Measurements from ENCODE around the gene EEF1E1.

Gene EEF1E1

DNA sequence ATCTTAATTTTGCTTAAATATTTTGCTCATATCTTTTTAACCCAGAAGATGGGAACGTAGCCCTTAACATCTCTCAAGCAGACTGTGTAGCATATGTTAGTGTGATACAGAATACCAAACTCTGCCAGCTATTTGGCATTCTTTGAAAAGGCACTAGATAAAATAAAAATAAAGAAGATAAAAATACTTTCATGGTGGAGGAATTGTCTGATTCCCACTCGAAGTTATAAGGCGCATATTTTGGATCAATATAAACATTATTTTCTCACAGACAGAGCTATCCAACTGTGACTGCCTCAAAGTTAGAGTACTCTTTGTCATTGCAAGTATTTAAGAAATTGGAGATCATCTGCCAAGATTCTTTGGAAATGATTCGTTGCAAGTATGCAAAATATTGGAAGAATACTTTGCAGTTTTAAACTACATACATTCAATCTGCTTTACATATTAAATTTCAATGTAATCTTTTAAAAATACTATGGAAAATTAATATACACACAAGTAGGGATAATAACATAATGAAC lies 10.8 kb upstream of the EEF1E1 start:
- Histone ChIP-seq H3K4me3 (ENCODE audit: low read depth in 1 of 2, low read length in 2 of 2) (no peak overlapping the region), H3K36me3 (ENCODE audit: control insufficient read depth in 1 of 2, insufficient read depth in 2 of 2, low read length in 2 of 2) (no peaks in the 10 kb centered on the region), H3K4me1 (ENCODE audit: control insufficient read depth in 1 of 2, insufficient read depth in 2 of 2, low read length in 2 of 2) (no peaks in the 10 kb centered on the region), H3K9me3 (ENCODE audit: control insufficient read depth in 1 of 2, low read length in 2 of 2) (no peaks in the 10 kb centered on the region), H3K27me3 (ENCODE audit: low read depth, low read length) (no peaks in the 10 kb centered on the region), H3K27ac (ENCODE audit: low read length) (no peak overlapping the region)

DNA sequence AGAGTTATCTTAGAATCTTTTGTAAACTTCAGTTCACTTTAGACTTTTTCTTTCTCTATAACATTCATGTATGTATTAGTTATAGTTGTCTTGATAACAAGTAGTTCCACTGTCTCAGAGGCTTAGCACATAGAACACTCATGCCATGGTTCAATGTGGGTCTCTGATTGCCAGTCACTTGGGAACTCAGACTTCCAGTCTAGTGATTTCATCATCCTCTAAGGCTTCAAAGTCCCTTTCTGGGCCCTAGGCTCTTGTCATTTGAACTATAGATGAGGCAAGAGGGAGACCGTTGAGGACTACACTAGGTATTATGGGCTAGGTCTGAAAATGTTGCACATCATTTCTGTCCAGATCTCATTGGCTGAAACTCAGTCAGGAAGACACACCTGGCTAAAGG lies 8.4 kb upstream of the EEF1E1 start:
- Histone ChIP-seq H3K27me3 (ENCODE audit: low read depth, low read length) (no peaks in the 10 kb centered on the region), H3K27ac (ENCODE audit: low read length) (no peak overlapping the region), H3K4me3 (ENCODE audit: low read depth in 1 of 2, low read length in 2 of 2) (no peak overlapping the region), H3K9me3 (ENCODE audit: control insufficient read depth in 1 of 2, low read length in 2 of 2) (no peaks in the 10 kb centered on the region), H3K36me3 (ENCODE audit: control insufficient read depth in 1 of 2, insufficient read depth in 2 of 2, low read length in 2 of 2) (no peaks in the 10 kb centered on the region), H3K4me1 (ENCODE audit: control insufficient read depth in 1 of 2, insufficient read depth in 2 of 2, low read length in 2 of 2) (no peaks in the 10 kb centered on the region)

DNA sequence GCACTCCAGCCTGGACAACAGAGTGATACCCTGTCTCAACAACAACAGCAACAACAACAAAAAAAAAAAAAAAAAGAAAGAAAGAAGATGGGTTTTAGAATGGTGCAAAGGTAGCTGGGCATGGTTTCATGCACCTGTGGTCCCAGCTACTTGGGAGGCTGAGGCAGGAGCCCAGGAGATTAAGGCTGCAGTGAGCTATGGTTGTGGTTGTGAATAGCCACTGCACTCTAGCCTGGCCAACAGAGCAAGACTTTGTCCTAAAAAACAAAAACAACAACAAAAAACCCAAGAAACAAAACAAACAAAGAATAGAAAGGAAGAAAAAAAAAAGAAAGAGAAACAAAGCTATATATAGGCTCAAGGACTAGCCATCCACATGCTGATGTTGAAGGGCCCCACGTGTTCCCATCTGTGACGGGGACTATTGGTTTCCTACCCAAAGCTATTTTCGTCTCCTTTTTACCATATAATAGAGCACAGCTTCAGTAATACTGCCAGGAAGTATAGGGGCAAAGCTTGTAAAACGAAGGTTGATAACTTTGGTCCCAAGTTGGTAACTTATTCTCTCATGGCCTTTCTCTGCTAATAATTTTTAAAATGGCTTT lies 7.9 kb upstream of the EEF1E1 start:
- H3K4me3 ChIP-seq (ENCODE audit: low read depth in 1 of 2, low read length in 2 of 2), result no peak overlapping the region
- no peaks in the 10 kb centered on the region for H3K9me3 ChIP-seq (ENCODE audit: control insufficient read depth in 1 of 2, low read length in 2 of 2)
- no peaks in the 10 kb centered on the region for H3K36me3 ChIP-seq (ENCODE audit: control insufficient read depth in 1 of 2, insufficient read depth in 2 of 2, low read length in 2 of 2)
- H3K27ac ChIP-seq (ENCODE audit: low read length), result no peak overlapping the region
- H3K27me3 ChIP-seq (ENCODE audit: low read depth, low read length), result no peaks in the 10 kb centered on the region
- H3K4me1 ChIP-seq (ENCODE audit: control insufficient read depth in 1 of 2, insufficient read depth in 2 of 2, low read length in 2 of 2), result no peaks in the 10 kb centered on the region

DNA sequence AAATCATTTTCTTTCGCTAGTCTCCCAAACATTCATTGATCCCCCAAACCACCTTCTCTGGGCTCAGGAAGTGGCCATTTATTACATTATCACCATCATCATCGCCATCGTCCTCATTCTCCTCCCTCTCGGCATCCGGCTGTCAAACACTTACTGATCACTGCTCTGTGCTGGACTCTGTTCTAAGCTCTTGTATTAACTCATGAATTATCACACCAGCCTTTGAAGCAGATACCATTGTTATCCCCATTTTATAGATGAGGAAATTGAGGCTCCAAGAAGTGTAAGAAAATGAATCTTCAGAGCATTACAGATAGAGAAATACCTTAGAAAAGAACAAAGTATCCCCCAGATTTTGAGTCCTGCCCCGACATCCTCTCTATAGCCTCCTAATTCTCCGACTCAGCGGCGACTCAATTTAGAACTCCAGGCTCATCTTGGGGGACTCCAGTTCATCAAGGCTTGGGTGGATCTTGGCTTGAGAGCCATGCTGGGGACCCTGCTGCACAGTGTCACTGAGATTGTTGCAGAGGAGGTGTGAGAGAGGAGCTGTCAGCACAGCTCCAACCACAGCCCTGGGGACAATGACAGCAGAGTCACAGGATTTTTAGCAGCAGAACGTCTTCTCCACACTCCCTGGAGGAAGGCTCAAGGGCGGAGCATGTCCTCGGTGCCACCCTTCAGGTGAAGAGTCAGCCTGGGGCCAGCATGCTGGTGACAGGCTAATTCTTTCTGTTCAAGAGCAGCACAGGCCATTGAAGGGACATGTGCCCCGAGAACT lies 6.6 kb upstream of the EEF1E1 start:
- H3K36me3 ChIP-seq (ENCODE audit: control insufficient read depth in 1 of 2, insufficient read depth in 2 of 2, low read length in 2 of 2), result no peaks in the 10 kb centered on the region
- H3K9me3 ChIP-seq (ENCODE audit: control insufficient read depth in 1 of 2, low read length in 2 of 2), result no peaks in the 10 kb centered on the region
- H3K27me3 ChIP-seq (ENCODE audit: low read depth, low read length), result no peaks in the 10 kb centered on the region
- H3K4me1 ChIP-seq (ENCODE audit: control insufficient read depth in 1 of 2, insufficient read depth in 2 of 2, low read length in 2 of 2), result no peaks in the 10 kb centered on the region
- no peak overlapping the region for H3K27ac ChIP-seq (ENCODE audit: low read length)
- H3K4me3 ChIP-seq (ENCODE audit: low read depth in 1 of 2, low read length in 2 of 2), result no peak overlapping the region

DNA sequence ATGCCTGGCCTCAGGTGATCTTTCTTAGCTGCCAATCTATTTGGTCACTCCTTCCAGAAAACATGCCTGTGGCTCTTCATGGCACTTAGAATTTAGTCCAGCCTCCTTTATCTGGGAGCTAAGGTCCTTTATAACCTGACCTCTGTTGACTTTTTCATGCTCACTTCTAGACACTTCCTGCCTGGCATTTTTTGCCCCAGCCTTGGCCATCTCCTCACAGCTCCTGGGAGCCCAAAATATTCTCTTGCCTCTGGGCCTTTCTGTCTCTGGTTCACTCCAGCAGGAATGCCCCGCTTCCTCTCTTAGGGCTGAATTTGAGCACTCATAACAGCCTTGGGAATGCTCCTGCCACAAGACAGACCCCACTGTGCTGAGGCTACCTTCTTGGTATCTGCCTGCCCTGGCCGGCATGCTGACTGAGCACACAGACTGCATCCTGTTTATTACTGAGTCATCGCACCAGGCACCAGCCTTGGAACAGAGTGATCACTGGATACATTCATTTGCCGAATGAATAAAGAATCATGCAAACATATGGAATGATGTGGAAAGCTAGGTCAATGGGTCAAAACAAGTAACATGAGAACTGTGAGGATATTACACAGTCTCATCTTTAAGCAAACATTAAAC lies 5.8 kb upstream of the EEF1E1 start:
- Histone ChIP-seq H3K27me3 (ENCODE audit: low read depth, low read length) (no peaks in the 10 kb centered on the region), H3K4me1 (ENCODE audit: control insufficient read depth in 1 of 2, insufficient read depth in 2 of 2, low read length in 2 of 2) (no peaks in the 10 kb centered on the region), H3K9me3 (ENCODE audit: control insufficient read depth in 1 of 2, low read length in 2 of 2) (no peaks in the 10 kb centered on the region), H3K36me3 (ENCODE audit: control insufficient read depth in 1 of 2, insufficient read depth in 2 of 2, low read length in 2 of 2) (no peaks in the 10 kb centered on the region), H3K4me3 (ENCODE audit: low read depth in 1 of 2, low read length in 2 of 2) (no peak overlapping the region), H3K27ac (ENCODE audit: low read length) (no peak overlapping the region)

DNA sequence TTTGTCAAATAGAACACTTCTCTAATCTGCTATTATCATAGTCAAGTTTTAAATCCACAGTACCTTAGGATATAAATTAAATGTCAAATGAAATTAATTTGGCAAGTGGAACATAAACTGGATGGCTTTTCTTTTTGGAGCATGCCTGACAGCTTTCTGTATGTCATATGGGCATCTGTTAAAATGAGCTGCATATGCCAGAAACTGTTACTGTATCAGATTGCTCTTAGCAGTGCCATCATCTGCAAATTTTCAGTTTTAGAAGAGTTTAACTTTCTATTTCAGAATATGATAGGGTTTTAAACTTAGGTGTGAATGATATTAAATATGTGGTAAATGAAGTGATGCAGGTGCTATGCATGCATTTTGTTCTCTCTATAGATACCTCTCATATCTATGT lies 3.4 kb upstream of the EEF1E1 start:
- Histone ChIP-seq H3K27ac (ENCODE audit: low read length) (no peak overlapping the region), H3K4me3 (ENCODE audit: low read depth in 1 of 2, low read length in 2 of 2) (no peak overlapping the region), H3K36me3 (ENCODE audit: control insufficient read depth in 1 of 2, insufficient read depth in 2 of 2, low read length in 2 of 2) (no peaks in the 10 kb centered on the region), H3K4me1 (ENCODE audit: control insufficient read depth in 1 of 2, insufficient read depth in 2 of 2, low read length in 2 of 2) (peaks cover 7 to 8% of the 10 kb centered on the region in 2 donors), H3K27me3 (ENCODE audit: low read depth, low read length) (no peaks in the 10 kb centered on the region), H3K9me3 (ENCODE audit: control insufficient read depth in 1 of 2, low read length in 2 of 2) (no peaks in the 10 kb centered on the region)

DNA sequence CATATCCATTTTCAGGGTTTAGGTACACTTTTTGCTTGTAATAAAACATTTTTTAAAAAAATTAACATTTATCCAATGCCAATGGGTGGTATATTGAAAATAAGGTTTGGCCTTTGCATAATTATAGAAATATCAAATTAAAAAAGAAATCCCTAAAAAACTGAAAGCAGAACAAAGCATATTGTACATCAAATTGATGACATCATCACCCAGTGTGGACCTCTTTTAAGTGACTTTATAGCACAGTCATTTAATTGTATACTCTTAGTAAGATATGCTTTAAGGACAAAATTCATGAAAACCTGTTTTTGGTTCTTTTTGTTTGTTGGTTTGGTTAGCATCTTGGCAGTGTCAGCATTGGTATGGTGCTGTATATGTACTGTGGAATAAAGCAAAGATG lies 1.4 kb upstream of the EEF1E1 start:
- Histone ChIP-seq H3K27ac (ENCODE audit: low read length) (no peak overlapping the region), H3K4me3 (ENCODE audit: low read depth in 1 of 2, low read length in 2 of 2) (no peak overlapping the region), H3K4me1 (ENCODE audit: control insufficient read depth in 1 of 2, insufficient read depth in 2 of 2, low read length in 2 of 2) (peaks cover 7 to 8% of the 10 kb centered on the region in 2 donors), H3K9me3 (ENCODE audit: control insufficient read depth in 1 of 2, low read length in 2 of 2) (no peaks in the 10 kb centered on the region), H3K27me3 (ENCODE audit: low read depth, low read length) (no peaks in the 10 kb centered on the region), H3K36me3 (ENCODE audit: control insufficient read depth in 1 of 2, insufficient read depth in 2 of 2, low read length in 2 of 2) (peaks cover 0 to 3% of the 10 kb centered on the region in 2 donors)

DNA sequence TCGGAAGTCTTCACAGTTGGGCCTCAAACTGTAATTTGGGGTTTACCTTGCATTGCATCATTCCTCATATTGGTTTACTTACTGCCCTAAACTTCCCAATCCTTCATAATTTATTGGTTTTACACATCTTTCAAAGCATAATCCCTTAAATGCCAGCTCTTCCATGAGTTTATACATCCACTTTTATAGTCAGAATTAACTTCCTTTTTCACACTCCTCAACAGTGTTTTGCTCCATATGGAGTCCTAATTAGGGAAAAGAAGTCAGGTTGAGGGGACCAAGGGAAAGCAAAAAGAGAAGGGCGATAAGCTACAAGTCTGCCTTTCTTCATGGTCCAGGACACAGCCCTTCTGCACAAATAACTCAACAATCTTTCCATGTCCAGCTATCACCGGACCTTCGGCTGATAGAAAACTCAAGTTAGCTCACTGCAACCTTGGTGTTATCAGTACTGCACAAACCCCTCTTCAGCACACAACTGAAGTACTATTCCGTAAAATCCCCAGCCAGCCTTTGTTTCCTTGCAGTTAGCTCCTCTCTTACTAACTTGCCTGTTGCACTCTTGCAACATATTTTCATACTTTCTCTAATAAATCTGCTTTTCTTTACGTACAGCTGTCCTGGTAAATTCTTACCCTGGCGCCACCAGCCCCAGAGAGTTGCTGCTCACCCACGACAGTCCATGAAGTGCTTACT lies 2.0 kb downstream of the EEF1E1 start:
- H3K27ac ChIP-seq (ENCODE audit: low read length), result no peak overlapping the region
- no peaks in the 10 kb centered on the region for H3K27me3 ChIP-seq (ENCODE audit: low read depth, low read length)
- H3K36me3 ChIP-seq (ENCODE audit: control insufficient read depth in 1 of 2, insufficient read depth in 2 of 2, low read length in 2 of 2), result peaks cover 16% of the 10 kb centered on the region in 2 donors
- H3K9me3 ChIP-seq (ENCODE audit: control insufficient read depth in 1 of 2, low read length in 2 of 2), result no peaks in the 10 kb centered on the region
- no peak overlapping the region for H3K4me3 ChIP-seq (ENCODE audit: low read depth in 1 of 2, low read length in 2 of 2)
- peaks cover 7 to 8% of the 10 kb centered on the region in 2 donors for H3K4me1 ChIP-seq (ENCODE audit: control insufficient read depth in 1 of 2, insufficient read depth in 2 of 2, low read length in 2 of 2)

DNA sequence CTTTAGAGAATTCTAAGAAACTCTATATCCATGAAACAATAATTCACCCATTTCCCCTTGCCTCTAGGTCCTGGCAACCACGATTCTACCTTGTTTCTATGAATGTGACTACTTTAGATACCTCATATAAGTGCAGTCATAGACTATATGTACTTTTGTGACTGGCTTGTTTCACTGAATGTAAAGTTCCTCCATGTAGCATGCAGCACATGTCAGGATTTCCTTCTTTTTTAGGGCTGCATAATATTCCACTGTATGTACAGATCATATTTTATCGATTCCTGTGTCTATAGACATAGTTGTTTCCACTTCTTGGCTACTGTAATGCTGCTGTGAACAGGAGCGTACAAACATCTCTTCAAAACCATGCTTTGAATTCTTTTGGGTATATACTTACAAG lies 11.7 kb downstream of the EEF1E1 start:
- Histone ChIP-seq H3K27me3 (ENCODE audit: low read depth, low read length) (no peaks in the 10 kb centered on the region), H3K36me3 (ENCODE audit: control insufficient read depth in 1 of 2, insufficient read depth in 2 of 2, low read length in 2 of 2) (peaks cover 25 to 61% of the 10 kb centered on the region in 2 donors), H3K27ac (ENCODE audit: low read length) (no peak overlapping the region), H3K4me1 (ENCODE audit: control insufficient read depth in 1 of 2, insufficient read depth in 2 of 2, low read length in 2 of 2) (no peaks in the 10 kb centered on the region), H3K4me3 (ENCODE audit: low read depth in 1 of 2, low read length in 2 of 2) (no peak overlapping the region), H3K9me3 (ENCODE audit: control insufficient read depth in 1 of 2, low read length in 2 of 2) (no peaks in the 10 kb centered on the region)

DNA sequence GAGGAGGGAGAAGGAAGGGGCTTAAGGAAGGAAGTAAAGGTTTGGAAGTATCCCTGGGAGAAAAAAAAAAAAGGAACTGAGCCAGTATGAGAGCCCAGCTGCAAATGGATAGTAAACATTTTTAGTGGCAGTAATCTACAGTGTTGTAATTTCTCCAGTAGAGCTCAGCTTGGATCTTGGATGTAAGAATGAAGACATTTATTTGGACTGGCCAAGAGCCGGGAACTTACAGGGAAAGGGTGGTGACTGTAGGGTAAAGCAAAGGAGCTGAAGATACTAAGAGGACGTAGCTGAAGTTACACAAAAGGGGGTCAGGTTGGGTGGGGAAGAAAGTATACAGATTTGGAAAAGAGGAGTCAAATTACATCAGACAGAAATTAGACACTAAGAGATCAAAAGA lies 13.5 kb downstream of the EEF1E1 start:
- Histone ChIP-seq H3K4me1 (ENCODE audit: control insufficient read depth in 1 of 2, insufficient read depth in 2 of 2, low read length in 2 of 2) (peaks cover 0 to under 1% of the 10 kb centered on the region in 2 donors), H3K36me3 (ENCODE audit: control insufficient read depth in 1 of 2, insufficient read depth in 2 of 2, low read length in 2 of 2) (peaks cover 23 to 54% of the 10 kb centered on the region in 2 donors), H3K4me3 (ENCODE audit: low read depth in 1 of 2, low read length in 2 of 2) (no peak overlapping the region), H3K27me3 (ENCODE audit: low read depth, low read length) (no peaks in the 10 kb centered on the region), H3K9me3 (ENCODE audit: control insufficient read depth in 1 of 2, low read length in 2 of 2) (no peaks in the 10 kb centered on the region), H3K27ac (ENCODE audit: low read length) (no peak overlapping the region)

All from muscle layer of duodenum (tissue), 2 donors.